ENCODE results near the gene LIMK1.
"Not testable (repeated sequence)": the region's sequence is repeated elsewhere in the genome, so short reads cannot be mapped to it uniquely, and the experiment has no call there.

Gene LIMK1

DNA sequence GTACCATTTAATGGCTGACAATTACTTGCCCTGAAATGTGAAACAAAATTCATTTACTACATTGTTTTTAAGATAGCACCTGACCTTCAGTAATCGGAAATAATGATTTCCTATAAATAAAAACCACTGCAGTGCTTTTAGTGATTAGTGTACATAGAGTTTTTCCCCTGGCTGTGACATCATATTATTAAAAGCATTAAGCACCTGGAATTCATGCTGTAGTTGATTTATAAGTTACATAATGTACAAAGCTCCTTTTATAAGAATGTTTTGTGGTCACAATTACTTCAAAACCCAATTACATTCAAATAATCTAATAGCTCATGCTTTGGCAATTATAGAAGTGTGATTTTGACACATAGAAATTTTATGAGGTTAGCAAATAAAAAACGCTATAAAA is 46.3 kb downstream of the LIMK1 start:
- no peak for DNase-seq

DNA sequence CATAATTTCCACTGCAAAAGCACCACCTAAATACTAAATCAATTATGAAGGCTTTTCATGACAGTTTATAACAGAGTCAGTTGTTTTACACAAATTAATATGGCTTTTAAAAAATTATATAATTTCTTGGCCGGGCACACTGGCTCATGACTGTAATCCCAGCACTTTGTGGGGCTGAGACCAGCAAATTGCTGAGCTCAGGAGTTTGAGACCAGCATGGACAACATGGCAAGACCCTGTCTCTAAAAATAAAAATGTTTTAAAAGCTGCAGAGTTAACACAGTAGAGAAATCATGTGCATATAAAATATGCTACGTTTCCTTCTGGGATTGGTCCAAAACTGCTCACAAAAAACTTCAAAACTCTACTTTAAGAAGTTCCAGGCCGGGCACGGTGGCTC is 46.9 kb downstream of the LIMK1 start:
- DNase-seq, result no peak

DNA sequence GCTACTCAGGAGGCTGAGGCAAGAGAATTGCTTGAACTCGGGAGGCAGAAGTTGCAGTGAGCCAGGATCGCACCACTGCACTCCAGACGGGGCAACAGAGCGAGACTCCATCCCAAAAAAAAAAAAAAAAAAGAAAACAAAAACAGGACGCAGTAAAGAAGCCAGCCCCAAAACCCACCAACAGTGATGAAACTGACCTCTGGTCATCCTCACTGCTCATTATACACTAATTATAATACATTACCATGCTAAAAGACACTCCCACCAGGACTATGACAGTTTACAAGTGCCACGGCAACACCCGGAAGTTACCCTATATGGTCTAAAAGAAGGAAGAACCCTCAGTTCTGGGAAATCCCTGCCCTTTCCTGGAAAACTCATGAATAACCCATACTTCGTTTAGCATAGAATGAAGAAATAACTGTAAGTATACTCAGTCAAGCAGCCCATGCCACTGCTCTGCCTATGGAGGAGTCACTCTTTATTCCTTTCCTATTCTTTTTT is 50.6 kb downstream of the LIMK1 start:
- DNase-seq, result peak; percentile 49

DNA sequence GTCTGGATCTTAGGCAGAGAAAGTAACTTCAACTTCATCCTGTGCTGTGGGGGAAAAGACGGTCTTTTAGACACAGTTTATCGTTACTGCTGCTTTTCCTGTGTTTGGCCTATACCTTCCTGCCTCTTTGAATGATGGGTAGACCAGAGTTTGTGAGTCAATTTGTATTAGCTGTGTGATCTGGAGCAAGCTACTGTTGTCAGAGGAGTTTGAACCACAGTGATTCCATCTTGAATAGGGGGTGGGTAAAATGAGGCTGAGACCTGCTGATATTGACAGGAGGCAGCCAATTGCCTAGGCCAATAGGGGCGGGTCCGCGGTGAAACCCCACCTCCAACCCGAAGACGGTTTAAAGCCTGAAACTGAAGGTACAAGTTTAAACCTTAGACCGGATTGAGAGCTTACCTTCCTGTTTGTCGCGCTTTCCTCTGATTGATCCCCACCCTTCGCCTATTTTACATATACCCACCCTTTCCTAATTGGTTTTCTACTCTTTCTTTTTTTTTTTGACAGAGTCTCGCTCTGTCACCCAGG is 54.8 kb downstream of the LIMK1 start:
- no peak for DNase-seq

DNA sequence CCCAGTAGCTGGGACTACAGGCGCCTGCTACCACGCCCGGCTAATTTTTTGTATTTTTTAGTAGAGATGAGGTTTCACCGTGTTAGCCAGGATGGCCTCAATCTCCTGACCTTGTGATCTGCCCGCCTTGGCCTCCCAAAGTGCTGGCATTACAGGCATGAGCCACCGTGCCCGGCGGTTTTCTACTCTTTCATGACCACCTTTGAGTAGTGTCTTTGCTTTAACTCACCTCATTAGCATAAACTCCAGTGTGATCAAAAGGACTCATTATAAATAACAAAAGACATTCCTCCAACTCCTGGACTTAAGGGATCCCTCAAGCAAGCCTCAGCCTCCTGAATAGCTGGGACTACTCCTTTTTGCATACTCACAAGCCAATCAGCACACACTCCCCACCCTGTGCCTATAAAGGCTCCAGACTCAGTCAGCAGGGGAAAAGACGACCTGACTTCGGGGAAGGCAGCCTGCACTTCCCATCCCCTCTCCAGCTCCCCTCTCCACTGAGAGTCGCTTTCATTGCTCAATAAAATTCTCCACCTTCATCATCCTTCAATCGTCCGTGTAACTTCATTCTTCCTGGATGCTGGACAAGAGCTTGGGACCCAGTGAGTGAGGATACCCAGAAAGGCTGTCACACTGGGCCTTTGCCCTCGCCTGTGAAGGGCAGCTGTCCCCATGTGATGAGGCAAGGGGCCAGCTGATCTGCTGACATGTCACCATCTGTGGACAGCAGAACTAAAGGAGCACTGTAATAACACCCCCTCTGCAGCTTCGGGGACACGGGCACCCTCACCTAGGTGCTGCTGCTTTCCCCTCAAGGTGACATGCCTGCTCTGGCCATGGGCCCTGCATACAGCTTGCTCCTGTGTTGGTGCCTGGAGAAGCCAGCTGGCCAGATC is 55.6 kb downstream of the LIMK1 start:
- DNase-seq, result no peak

DNA sequence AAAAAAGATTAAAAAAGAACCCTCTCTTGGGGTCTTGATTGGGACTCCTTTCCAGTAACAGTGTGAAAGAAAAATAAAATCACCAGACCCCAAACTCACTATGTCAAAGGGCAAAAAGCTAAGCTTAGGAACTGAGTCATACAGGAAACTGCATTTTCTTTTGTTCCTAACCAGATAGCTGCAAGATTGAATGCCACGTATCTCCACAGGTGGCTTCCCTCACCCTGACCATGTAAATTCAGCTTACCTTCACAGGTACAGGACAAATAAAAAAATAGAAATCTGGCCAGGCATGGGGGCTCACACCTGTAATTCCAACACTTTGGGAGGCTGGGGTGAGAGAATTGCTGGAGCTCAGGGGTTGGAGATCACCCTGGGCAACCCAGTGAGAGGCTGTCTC is 58.1 kb downstream of the LIMK1 start:
- DNase-seq, result no peak

GRCh38 chr7:74143383-74143782 is 59.8 kb downstream of the LIMK1 start:
- DNase-seq, result no peak

GRCh38 chr7:74148491-74148890 is 64.9 kb downstream of the LIMK1 start:
- DNase-seq, result no peak

- no peak for DNase-seq
Observed at GRCh38 chr7:74149071-74149470, 65.5 kb downstream of the LIMK1 start.

GRCh38 chr7:74149603-74150002 is 66.0 kb downstream of the LIMK1 start:
- DNase-seq, result no peak

- DNase-seq, result no peak
Observed at GRCh38 chr7:74153736-74154135, 70.1 kb downstream of the LIMK1 start.

DNA sequence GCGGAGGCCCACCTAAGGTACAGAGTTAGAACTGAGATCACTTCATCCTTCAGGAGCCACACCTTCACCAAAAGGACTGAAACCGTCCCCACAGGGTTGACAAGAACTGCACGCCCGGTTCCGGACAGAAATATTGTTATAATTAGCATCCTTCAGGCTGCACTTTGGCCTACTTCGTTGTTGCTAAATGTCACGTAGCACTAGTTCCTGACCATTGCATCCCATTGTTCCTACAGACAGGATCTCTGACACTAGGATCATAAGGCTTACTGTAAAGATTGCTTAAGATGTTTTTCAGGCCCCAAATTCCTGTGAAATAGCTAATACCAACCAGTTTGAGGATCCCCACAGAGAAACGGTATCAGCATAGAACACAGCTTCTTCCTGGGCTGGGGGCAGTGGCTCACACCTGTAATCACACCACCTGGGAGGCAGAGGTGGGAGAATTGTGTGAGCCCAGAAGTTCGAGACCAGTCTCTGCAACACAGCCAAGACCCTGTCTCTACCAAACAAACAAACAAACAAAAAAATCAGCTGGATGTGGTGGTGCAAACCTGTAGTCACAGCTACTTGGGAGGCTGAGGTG is 72.3 kb downstream of the LIMK1 start:
- DNase-seq, result no peak

DNA sequence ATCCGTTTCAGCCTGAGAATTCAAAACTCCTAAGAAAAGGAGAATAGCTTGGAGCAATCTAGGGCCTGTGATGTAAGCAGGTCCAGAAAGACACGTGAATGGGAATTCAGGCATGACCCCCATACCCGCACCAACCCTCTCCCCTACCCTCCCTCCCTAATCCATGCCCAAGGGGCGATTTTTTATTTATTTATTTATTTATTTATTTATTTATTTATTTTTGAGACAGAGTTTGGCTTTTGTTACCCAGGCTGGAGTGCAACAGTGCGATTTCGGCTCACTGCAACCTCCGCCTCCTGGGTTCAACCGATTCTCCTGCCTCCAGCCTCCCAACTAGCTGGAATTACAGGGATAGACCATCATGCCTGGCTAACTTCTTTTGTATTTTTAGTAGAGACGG is 74.0 kb downstream of the LIMK1 start:
- DNase-seq, result no peak

- DNase-seq, result no peak
Observed at GRCh38 chr7:74164985-74165456, 81.4 kb downstream of the LIMK1 start.

DNA sequence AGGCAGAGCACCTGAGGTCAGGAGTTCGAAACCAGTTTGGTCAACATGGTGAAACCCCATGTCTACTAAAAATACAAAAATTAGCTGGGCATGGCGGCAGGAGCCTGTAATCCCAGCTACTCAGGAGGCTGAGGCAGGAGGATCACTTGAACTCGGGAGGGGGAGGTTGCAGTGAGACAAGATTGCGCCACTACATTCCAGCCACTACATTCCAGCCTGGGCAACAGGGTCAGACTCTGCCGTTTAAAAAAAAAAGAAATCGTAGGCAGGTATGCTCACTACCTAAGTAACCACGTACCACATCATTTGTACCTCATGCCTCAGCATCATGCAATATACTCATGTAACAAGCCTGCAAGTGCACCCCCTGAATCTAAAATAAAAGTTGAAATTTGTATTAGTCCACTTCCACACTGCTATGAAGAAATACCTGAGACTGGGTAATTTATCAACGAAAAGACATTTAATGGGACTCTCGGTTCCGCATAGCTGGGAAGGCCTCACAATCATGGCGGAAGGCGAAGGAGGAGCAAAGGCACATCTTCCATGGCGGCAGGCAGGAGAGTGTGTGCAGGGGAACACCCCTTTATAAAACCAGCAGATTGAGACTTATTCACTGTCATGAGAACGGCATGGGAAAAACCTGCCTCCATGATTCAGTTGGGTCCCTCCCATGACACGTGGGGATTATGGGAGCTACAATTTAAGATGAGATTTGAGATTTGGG is 82.4 kb downstream of the LIMK1 start:
- DNase-seq, result no peak

DNA sequence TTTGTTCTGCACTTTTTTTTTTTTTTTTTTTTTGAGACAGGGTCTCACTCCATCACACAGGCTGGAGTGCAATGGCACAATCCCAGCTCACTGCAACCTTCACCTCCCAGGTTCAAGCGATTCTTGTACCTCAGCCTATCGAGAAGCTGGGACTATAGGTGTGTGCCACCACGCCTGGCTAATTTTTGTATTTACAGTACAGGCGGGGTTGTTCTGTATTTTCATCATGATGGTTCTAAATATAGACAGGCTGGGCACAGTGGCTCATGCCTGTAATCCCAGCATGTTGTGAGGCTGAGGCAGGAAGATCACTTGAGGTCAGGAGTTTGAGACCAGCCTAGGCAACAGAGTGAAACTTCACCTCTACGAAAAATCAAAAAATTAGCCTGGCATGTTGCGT is 83.7 kb downstream of the LIMK1 start:
- DNase-seq, result not testable (repeated sequence)
